K562 (cell line): ENCODE data around the gene ATOH8. TPM values are rescaled to one million over a fixed set of nuclear protein-coding genes. Genes with fewer than 3 reads are reported as not detected.
A peak's percentile ranks its signal among the peaks of the same experiment; 100 is the strongest.

Experiments
- HNRNPUL1 ChIP-seq: fragments of 200-400 bp; formaldehyde crosslinking; IDR thresholded peaks from 2 replicates; pipeline ENCODE4 v1.6.1; 2017; ENCODE audit warnings: low read length
- MYC ChIP-seq, 2 experiments: fragments of 250-450 bp in 1 of 2; sonication (Bioruptor Pico) in 1 of 2; IDR thresholded peaks; 2 replicates each; pipeline versions ENCODE4 v1.5.1 to v1.6.1; 2012 to 2021; ENCODE audit warnings: low read depth in 2 of 2, borderline replicate concordance in 1 of 2, improper control_type of control experiment in 1 of 2, low read length in 1 of 2, mild to moderate bottlenecking in 1 of 2, moderate library complexity in 1 of 2
- NR0B1 ChIP-seq: fragments of 450-650 bp; IDR thresholded peaks from one replicate; pipeline ENCODE4 v1.6.1; 2018; ENCODE audit warnings: mild to moderate bottlenecking, moderate library complexity; ENCODE audit not compliant: partially characterized antibody
- RB1 ChIP-seq: fragments of 450-650 bp; IDR thresholded peaks from 2 replicates; pipeline ENCODE4 v1.6.1; 2017; ENCODE audit warnings: low read depth, mild to moderate bottlenecking
- SOX6 ChIP-seq: fragments of 450-650 bp; IDR thresholded peaks from 2 replicates; pipeline ENCODE4 v1.6.1; 2014; ENCODE audit warnings: mild to moderate bottlenecking
- TARDBP ChIP-seq: fragments of 450-650 bp; IDR thresholded peaks from 2 replicates; pipeline ENCODE4 v1.6.1; 2016
- TCF3 ChIP-seq: sonication (generic); formaldehyde crosslinking; IDR thresholded peaks from 2 replicates; pipeline ENCODE4 v1.4.0; 2020; ENCODE audit warnings: mild to moderate bottlenecking, missing genetic modification reagents
- ZKSCAN8 ChIP-seq: fragments of 200-800 bp; sonication (Bioruptor generic); IDR thresholded peaks from 2 replicates; pipeline ENCODE4 v1.6.1; 2016; ENCODE audit warnings: missing genetic modification characterization, missing compliant biosample characterization
- polyA plus RNA-seq, 8 experiments: library from polyadenylated mRNA; depleted of rRNA in 4 of 8; stranded (reverse) in 5 of 8; unstranded in 3 of 8; fragments of >200 nt; fragmentation: Nextera tagmentation in 2 of 8; fragmentation: Illumina TruSeq in 1 of 8; extraction: Ambion mirVana in 2 of 8; extraction: Trizol in 1 of 8; gene quantifications; 2 replicates each; pipeline versions ENCODE4 v1.2.1 to v1.2.3, GENCODE V29; 2011 to 2014; ENCODE audit warnings: inconsistent platforms in 1 of 8, missing spikeins in 1 of 8
- total RNA-seq, 7 experiments: library from RNA; depleted of rRNA in 6 of 7; stranded (reverse); fragments of >200 nt in 6 of 7; fragmentation: Illumina TruSeq in 2 of 7; extraction: Trizol in 2 of 7; gene quantifications; 2 replicates each; pipeline versions ENCODE4 v1.2.1 to v1.2.3, GENCODE V29; 2011 to 2021; ENCODE audit warnings: low replicate concordance in 1 of 7
- TF ChIP-seq, protein P1 (sequence below): sonication (generic); formaldehyde crosslinking; IDR thresholded peaks from 2 replicates; pipeline ENCODE4 v1.9.0; 2022; ENCODE audit warnings: mild to moderate bottlenecking, missing genetic modification reagents
- TF ChIP-seq, protein P2 (sequence below), 2 experiments: fragments of 200-800 bp in 1 of 2; sonication (Bioruptor generic) in 1 of 2; sonication (generic) in 1 of 2; formaldehyde crosslinking in 1 of 2; IDR thresholded peaks in 1 of 2; conservative IDR thresholded peaks in 1 of 2; 2 replicates each; pipeline versions ENCODE4 v1.5.0 to v1.6.1; 2016 to 2020; ENCODE audit warnings: missing compliant biosample characterization in 1 of 2, missing genetic modification characterization in 1 of 2, missing genetic modification reagents in 1 of 2
- TF ChIP-seq, protein P3 (sequence below): sonication (generic); formaldehyde crosslinking; IDR thresholded peaks from 2 replicates; pipeline ENCODE4 v1.8.1; 2023; ENCODE audit warnings: mild to moderate bottlenecking, missing genetic modification reagents, moderate library complexity
- TF ChIP-seq, protein P4 (sequence below), 2 experiments: fragments of 450-650 bp in 1 of 2; sonication (generic) in 1 of 2; formaldehyde crosslinking in 1 of 2; IDR thresholded peaks in 1 of 2; conservative IDR thresholded peaks in 1 of 2; 2 replicates each; pipeline versions ENCODE4 v1.6.1 to v1.8.1; 2016 to 2023; ENCODE audit warnings: mild to moderate bottlenecking in 2 of 2, moderate library complexity in 2 of 2, inconsistent platforms in 1 of 2, missing genetic modification reagents in 1 of 2

The ATOH8 gene
- total and polyA plus RNA-seq, 9 of the 15 experiments (the other 6 are each of a cell fraction or from before 2014, with no cell fraction given) = not detected

DNA sequence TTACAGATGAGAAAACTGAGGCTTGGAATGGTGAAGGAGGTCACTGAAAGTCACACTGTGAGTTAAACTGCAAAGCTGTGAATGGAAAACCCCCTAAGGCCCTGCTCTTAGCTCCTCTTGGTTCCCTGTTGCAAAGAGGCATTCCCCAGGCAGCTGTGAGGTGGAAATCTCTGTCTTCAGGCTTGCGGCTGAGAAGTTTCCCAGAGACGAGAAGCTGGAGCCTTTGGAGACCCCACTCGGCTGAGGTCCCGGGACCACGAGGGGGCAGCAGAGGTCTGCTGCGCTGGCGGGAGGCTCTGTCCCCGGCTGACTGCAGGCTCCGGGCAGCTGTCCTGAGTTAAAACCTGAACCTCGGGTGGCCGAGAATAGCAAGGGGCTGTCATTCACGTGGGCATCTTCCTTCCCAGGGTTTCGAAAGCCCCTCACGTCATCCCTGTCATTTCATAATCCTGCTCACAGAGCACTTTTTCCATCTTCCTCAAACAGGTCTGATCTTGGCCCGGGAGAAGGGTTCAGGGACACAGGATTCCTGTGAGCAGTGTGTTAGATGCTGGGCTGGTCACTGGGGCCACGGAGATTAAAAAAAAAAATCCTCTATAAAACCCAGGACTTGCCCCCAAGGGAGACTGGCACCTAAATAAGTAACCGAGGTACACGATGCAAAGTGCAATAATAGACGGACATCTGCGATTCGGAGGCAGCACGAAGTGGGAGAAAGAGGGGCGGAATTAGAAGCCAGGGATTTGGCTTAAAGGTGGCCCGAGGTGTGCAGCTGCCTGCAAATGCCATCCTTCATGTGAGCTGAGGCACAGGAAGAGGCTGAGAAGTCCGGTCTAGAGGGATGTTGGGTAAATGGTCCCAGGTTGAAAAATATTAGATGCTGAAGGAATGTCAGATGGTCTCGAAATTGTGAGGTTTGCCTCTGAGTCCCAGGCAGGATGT, 24.6 kb upstream of the ATOH8 start (continued):
- TF ChIP-seq ZKSCAN8 (CRISPR knock-in tag) (no peak), SOX6 (no peak), HNRNPUL1 (no peak), TARDBP (no peak), NR0B1 (no peak), TCF3 (CRISPR knock-in tag) (no peak), RB1 (peak; percentile 91), MYC (IDR thresholded peaks at IDR 0.05; ENCODE audit: low read depth, low read length) (no peak), MYC (CRISPR knock-in tag; IDR thresholded peaks at IDR 0.05; ENCODE audit: borderline replicate concordance, low read depth) (no peak)
- TF ChIP-seq, protein P1, sequence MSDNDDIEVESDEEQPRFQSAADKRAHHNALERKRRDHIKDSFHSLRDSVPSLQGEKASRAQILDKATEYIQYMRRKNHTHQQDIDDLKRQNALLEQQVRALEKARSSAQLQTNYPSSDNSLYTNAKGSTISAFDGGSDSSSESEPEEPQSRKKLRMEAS (CRISPR knock-in tag) = no peak
- TF ChIP-seq, protein P2, sequence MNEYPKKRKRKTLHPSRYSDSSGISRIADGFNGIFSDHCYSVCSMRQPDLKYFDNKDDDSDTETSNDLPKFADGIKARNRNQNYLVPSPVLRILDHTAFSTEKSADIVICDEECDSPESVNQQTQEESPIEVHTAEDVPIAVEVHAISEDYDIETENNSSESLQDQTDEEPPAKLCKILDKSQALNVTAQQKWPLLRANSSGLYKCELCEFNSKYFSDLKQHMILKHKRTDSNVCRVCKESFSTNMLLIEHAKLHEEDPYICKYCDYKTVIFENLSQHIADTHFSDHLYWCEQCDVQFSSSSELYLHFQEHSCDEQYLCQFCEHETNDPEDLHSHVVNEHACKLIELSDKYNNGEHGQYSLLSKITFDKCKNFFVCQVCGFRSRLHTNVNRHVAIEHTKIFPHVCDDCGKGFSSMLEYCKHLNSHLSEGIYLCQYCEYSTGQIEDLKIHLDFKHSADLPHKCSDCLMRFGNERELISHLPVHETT (CRISPR knock-in tag; conservative IDR thresholded peaks at IDR 0.05 in 1 of 2, IDR thresholded peaks at IDR 0.05 in 1 of 2) = no peak
- TF ChIP-seq, protein P3, sequence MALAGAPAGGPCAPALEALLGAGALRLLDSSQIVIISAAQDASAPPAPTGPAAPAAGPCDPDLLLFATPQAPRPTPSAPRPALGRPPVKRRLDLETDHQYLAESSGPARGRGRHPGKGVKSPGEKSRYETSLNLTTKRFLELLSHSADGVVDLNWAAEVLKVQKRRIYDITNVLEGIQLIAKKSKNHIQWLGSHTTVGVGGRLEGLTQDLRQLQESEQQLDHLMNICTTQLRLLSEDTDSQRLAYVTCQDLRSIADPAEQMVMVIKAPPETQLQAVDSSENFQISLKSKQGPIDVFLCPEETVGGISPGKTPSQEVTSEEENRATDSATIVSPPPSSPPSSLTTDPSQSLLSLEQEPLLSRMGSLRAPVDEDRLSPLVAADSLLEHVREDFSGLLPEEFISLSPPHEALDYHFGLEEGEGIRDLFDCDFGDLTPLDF = peak; percentile 34; the same call in 1 of the 2 replicates
- TF ChIP-seq, protein P4, sequence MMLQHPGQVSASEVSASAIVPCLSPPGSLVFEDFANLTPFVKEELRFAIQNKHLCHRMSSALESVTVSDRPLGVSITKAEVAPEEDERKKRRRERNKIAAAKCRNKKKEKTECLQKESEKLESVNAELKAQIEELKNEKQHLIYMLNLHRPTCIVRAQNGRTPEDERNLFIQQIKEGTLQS (IDR thresholded peaks at IDR 0.05) = no peak
- TF ChIP-seq, protein P4 (CRISPR knock-in tag; conservative IDR thresholded peaks at IDR 0.05) = peak; percentile 67; the same call in 1 of the 2 replicates
